ENCODE measurements around the gene RBP5. TPM values are rescaled to one million over a fixed set of nuclear protein-coding genes. Genes with fewer than 3 reads are reported as not detected.

The RBP5 gene
- total and polyA plus RNA-seq, 8 donors: 0.73 to 7.8 (median 2.4) TPM

DNA sequence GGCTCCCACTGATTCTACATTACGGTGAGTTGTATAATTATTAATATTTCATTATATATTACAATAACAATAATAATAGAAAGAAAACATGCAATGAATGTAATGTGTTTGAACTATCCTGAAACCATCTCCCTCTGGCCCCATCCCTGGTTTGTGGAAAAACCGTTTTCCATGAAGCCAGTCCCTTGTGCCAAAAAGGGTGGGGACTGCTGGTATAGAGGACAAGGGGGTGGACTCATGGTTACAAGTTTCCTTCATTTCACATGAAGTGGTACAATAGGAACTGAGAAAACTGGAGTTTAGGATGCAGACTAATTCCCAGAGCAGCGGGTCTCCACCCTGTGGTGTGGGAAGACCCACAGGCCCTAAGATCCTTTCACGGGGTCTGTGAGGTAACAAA lies 16.6 kb downstream of the RBP5 start:
- no peak for DNase-seq
- H3K9me3 ChIP-seq: no peaks in the 10 kb centered on the region
- no peaks in the 10 kb centered on the region for H3K36me3 ChIP-seq
- no peak for FAIRE-seq
- no peak for ATAC-seq
- no peak overlapping the region for H3K4me3 ChIP-seq
- H3K27me3 ChIP-seq: no peaks in the 10 kb centered on the region
- TF ChIP-seq, protein P1, sequence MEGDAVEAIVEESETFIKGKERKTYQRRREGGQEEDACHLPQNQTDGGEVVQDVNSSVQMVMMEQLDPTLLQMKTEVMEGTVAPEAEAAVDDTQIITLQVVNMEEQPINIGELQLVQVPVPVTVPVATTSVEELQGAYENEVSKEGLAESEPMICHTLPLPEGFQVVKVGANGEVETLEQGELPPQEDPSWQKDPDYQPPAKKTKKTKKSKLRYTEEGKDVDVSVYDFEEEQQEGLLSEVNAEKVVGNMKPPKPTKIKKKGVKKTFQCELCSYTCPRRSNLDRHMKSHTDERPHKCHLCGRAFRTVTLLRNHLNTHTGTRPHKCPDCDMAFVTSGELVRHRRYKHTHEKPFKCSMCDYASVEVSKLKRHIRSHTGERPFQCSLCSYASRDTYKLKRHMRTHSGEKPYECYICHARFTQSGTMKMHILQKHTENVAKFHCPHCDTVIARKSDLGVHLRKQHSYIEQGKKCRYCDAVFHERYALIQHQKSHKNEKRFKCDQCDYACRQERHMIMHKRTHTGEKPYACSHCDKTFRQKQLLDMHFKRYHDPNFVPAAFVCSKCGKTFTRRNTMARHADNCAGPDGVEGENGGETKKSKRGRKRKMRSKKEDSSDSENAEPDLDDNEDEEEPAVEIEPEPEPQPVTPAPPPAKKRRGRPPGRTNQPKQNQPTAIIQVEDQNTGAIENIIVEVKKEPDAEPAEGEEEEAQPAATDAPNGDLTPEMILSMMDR (IDR thresholded peaks at IDR 0.05): no peak
- H3K27ac ChIP-seq: no peak overlapping the region
- peaks cover 0 to 13% (median 10%) of the 10 kb centered on the region in 3 donors for H3K4me1 ChIP-seq
- WGBS, 2 donors: 82% methylated on average over 4 of the region's 4 CpGs
- intact Hi-C loops (cut with DNase I): no loop called here

DNA sequence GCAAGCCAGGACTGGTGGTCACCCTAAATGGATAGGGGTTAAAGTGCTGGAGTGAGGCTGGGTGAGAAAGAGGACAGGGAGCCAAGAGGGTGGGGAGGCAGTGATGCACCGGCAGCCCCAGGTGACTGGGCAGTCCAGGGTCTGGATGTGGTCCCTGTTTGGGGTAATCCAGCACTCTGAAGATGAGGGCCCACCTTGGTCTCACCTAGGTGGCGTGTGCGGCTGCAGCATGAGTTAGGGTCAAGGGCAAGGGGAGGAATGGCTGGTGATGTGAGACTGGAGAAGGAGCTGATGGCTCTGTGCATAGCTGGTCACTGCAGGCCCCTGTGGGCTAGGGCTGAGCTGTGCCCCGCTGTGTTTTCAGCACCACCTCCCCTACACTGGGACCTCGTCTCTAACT lies 18.0 kb downstream of the RBP5 start:
- Histone ChIP-seq H3K27ac (no peak overlapping the region), H3K9me3 (no peaks in the 10 kb centered on the region), H3K27me3 (no peaks in the 10 kb centered on the region), H3K36me3 (no peaks in the 10 kb centered on the region), H3K4me1 (peaks cover 5 to 17% (median 16%) of the 10 kb centered on the region in 3 donors), H3K4me3 (no peak overlapping the region)
- TF ChIP-seq, protein P1 (IDR thresholded peaks at IDR 0.05): no peak
- no peak for FAIRE-seq
- intact Hi-C loops (cut with DNase I): no loop called here
- no peak for DNase-seq
- ATAC-seq: no peak
- 87 to 89% methylated on average over 5 of the region's 5 CpGs for WGBS, 2 donors

DNA sequence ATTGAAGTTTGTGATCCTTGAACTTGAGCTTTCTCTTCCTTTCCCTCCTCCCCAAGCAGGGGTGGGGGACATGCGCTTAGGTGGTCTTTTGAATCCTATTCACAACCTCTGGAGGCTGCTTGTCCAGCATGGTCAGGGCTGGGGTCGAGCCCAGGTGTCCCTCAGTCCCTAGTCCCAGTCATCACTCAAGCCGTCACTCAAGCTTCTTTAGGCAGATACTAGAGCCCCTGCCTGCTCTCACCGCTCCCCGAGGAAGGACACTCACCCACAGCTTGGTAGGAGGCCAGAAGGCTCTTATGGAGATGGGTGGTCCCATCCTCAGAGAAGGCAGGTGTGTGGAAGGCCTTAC lies 19.1 kb downstream of the RBP5 start:
- intact Hi-C loops (cut with DNase I): loop anchor here in 1 of 3 donors (10.0 kb wide), 1 partner anchor 165 kb away; the partner anchor contains the start of genes C12orf57 and RNU7-1
- WGBS, 2 donors: 44% methylated on average over 5 of the region's 5 CpGs

DNA sequence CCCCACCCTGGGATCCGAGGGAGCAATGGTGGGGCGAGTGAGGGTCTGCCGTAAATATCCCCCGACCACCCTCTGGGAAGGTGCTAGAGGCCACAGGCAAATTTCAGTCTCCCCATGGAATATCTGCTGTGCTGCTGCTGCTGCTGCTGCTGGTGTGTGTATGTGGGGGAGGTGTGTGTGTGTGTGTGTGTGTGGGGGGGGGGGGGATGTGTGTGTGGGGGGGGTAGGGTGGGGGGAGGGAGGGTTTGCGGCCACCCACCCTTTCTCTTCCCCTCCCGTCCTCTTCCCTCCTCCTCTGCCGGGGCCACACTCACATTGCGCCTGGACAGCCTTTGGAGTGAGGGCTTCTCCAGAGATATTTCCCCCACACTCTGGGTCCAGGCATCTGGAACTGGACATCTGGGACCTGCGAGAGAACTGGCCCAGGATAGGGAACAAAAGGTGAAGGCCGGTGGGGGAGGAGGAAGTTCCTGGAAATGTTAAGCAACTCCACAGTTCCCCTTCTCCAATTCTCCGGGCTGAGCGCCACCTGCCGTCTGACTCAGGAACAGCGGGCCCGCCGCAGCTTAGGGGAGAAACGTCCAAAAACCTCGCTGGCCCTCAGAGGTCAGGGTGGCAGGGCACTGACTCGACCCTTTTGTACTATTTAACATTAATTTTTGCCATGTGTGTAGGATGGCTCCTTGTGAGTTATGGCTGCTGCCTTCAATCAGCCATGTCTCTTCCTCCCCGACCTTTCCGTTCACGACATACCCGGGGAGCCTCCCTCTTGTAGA lies 19.7 kb downstream of the RBP5 start, which contains the start of gene C1RL:
TSS of gene C1RL (minus strand) at position 419 of the 776 bp plus-strand sequence. CDS start at position 385, 34 bp downstream.
- H3K36me3 ChIP-seq: no peaks in the 10 kb centered on the region
- H3K27me3 ChIP-seq: no peaks in the 10 kb centered on the region
- no peak for FAIRE-seq
- 16% methylated on average over 22 to 23 of the region's 23 CpGs for WGBS, 2 donors
- no peaks in the 10 kb centered on the region for H3K9me3 ChIP-seq
- peak within 1 kb of the TSS; percentile 69 to 98 (median 91) for H3K27ac ChIP-seq
- H3K4me3 ChIP-seq: peak within 1 kb of the TSS; percentile 39 to 71 (median 54)
- intact Hi-C loops (cut with DNase I): loop anchor here in 1 of 3 donors (10.0 kb wide), 1 partner anchor 164 kb away; the partner anchor contains the start of genes C12orf57 and RNU7-1
- TF ChIP-seq, protein P1 (IDR thresholded peaks at IDR 0.05): peak; percentile 93 to 98 (median 97)
- peak; percentile 90 to 99 (median 93) for DNase-seq
- H3K4me1 ChIP-seq: peaks cover 5 to 17% (median 16%) of the 10 kb centered on the region in 3 donors
- ATAC-seq: peak; percentile 79 to 88 (median 86)

More for the DNA sequence above, 19.1 kb downstream of the RBP5 start:
- peak overlapping the region in 3 of 4 donors; percentile 69 to 98 (median 95) for H3K27ac ChIP-seq
- peaks cover 5 to 17% (median 16%) of the 10 kb centered on the region in 3 donors for H3K4me1 ChIP-seq
- no peak for ATAC-seq
- no peaks in the 10 kb centered on the region for H3K9me3 ChIP-seq
- no peak for FAIRE-seq
- H3K36me3 ChIP-seq: no peaks in the 10 kb centered on the region
- H3K4me3 ChIP-seq: peak overlapping the region in 2 of 4 donors; percentile 54 to 71
- no peaks in the 10 kb centered on the region for H3K27me3 ChIP-seq
- TF ChIP-seq, protein P1 (IDR thresholded peaks at IDR 0.05): no peak
- DNase-seq: no peak

All from pancreas (tissue), 10 donors.